EH (cell line): ENCODE results near the gene ZFYVE28.

Experiments used
- DNase-seq: peaks from one replicate; pipeline ENCODE4 v3.0.0-alpha.2; 2015; ENCODE audit warnings: low read depth

ZFYVE28 gene

GRCh38 chr4:2352171-2352570 is 66.3 kb downstream of the ZFYVE28 start:
- DNase-seq = no peak

GRCh38 chr4:2350982-2351381 is 67.5 kb downstream of the ZFYVE28 start:
- DNase-seq = no peak

- DNase-seq = no peak
Observed at GRCh38 chr4:2348786-2349185, 69.7 kb downstream of the ZFYVE28 start.

GRCh38 chr4:2347190-2347589 is 71.3 kb downstream of the ZFYVE28 start:
- no peak for DNase-seq

GRCh38 chr4:2343476-2343875 is 75.0 kb downstream of the ZFYVE28 start:
- DNase-seq = no peak

GRCh38 chr4:2341911-2342652 is 76.4 kb downstream of the ZFYVE28 start:
- no peak for DNase-seq

GRCh38 chr4:2341261-2341841 is 77.1 kb downstream of the ZFYVE28 start:
- DNase-seq = no peak

- DNase-seq = no peak
Observed at GRCh38 chr4:2340272-2341061, 78.0 kb downstream of the ZFYVE28 start.

- no peak for DNase-seq
Observed at GRCh38 chr4:2339458-2340271, 78.8 kb downstream of the ZFYVE28 start.

- DNase-seq = no peak
Observed at GRCh38 chr4:2338754-2339457, 79.5 kb downstream of the ZFYVE28 start.

- DNase-seq = no peak
Observed at GRCh38 chr4:2337896-2338295, 80.5 kb downstream of the ZFYVE28 start.

GRCh38 chr4:2337131-2337723 is 81.2 kb downstream of the ZFYVE28 start:
- DNase-seq = no peak

- no peak for DNase-seq
Observed at GRCh38 chr4:2336659-2337058, 81.8 kb downstream of the ZFYVE28 start.

- no peak for DNase-seq
Observed at GRCh38 chr4:2335729-2336101, 82.7 kb downstream of the ZFYVE28 start.

GRCh38 chr4:2334826-2335728 is 83.4 kb downstream of the ZFYVE28 start:
- no peak for DNase-seq

- DNase-seq = no peak
Observed at GRCh38 chr4:2333916-2334644, 84.4 kb downstream of the ZFYVE28 start.

GRCh38 chr4:2333356-2333841 is 85.0 kb downstream of the ZFYVE28 start:
- DNase-seq = no peak

- no peak for DNase-seq
Observed at GRCh38 chr4:2332976-2333319, 85.5 kb downstream of the ZFYVE28 start.

- no peak for DNase-seq
Observed at GRCh38 chr4:2332201-2332975, 86.1 kb downstream of the ZFYVE28 start.
